GM23338 (cell line): ENCODE results near the gene LRRC75B. TPM values are rescaled to one million over a fixed set of nuclear protein-coding genes. Genes with fewer than 3 reads are reported as not detected.

Experiments used
- ATAC-seq: fragments of 200-7000 bp; cut with Tn5 transposase; 3 replicates; pipeline ENCODE4 v1.9.1; 2020
- DNase-seq: peaks from one replicate; pipeline ENCODE4 v3.0.0-alpha.2; 2015; ENCODE audit warnings: low spot score
- H2AFZ ChIP-seq: fragments of 200-600 bp; sonication (generic); 2 replicates; pipeline ENCODE4 v1.8.0; 2016; ENCODE audit warnings: antibody characterized with exemption, mild to moderate bottlenecking, moderate library complexity
- H3F3A ChIP-seq: fragments of 200-600 bp; sonication (generic); replicated peaks from 2 replicates; pipeline ENCODE4 v1.8.0; 2017; ENCODE audit warnings: antibody characterized with exemption, mixed run types, low read depth
- H3K27ac ChIP-seq: fragments of 200-600 bp; sonication (generic); 2 replicates; pipeline ENCODE4 v1.6.1; 2016; ENCODE audit warnings: low read depth
- H3K27me3 ChIP-seq: fragments of 200-600 bp; sonication (generic); 2 replicates; pipeline ENCODE4 v1.8.0; 2016; ENCODE audit warnings: mild to moderate bottlenecking, mixed run types, moderate library complexity; ENCODE audit not compliant: insufficient read depth
- H3K36me3 ChIP-seq: fragments of 200-600 bp; sonication (generic); 2 replicates; pipeline ENCODE4 v1.8.0; 2016; ENCODE audit warnings: mild to moderate bottlenecking; ENCODE audit not compliant: insufficient read depth
- H3K4me1 ChIP-seq: fragments of 200-600 bp; sonication (generic); 2 replicates; pipeline ENCODE4 v1.8.0; 2016; ENCODE audit warnings: mild to moderate bottlenecking, moderate library complexity; ENCODE audit not compliant: insufficient read depth
- H3K4me2 ChIP-seq: fragments of 200-600 bp; sonication (generic); 2 replicates; pipeline ENCODE4 v1.7.1; 2017; ENCODE audit warnings: mixed run types
- H3K4me3 ChIP-seq: fragments of 200-600 bp; sonication (generic); 2 replicates; pipeline ENCODE4 v1.6.1; 2016; ENCODE audit warnings: mixed run types
- H3K79me2 ChIP-seq: fragments of 200-600 bp; sonication (generic); replicated peaks from 2 replicates; pipeline ENCODE4 v1.8.0; 2017; ENCODE audit warnings: mild to moderate bottlenecking; ENCODE audit not compliant: insufficient read depth
- H3K9me2 ChIP-seq: fragments of 200-600 bp; sonication (generic); 2 replicates; pipeline ENCODE4 v1.8.0; 2017; ENCODE audit not compliant: insufficient read depth
- H4K20me1 ChIP-seq: fragments of 200-600 bp; sonication (generic); replicated peaks from 2 replicates; pipeline ENCODE4 v1.8.0; 2017; ENCODE audit warnings: mild to moderate bottlenecking; ENCODE audit not compliant: insufficient read depth
- H3K27ac Mint-ChIP-seq: 2 replicates; pipeline ENCODE4 v1.8.0; 2020; ENCODE audit warnings: inconsistent platforms, mild to moderate bottlenecking, moderate library complexity, mixed read lengths
- H3K27me3 Mint-ChIP-seq: 3 replicates; pipeline ENCODE4 v1.8.0; 2022; ENCODE audit warnings: low read depth, mild to moderate bottlenecking, moderate library complexity, mixed read lengths, inconsistent platforms; ENCODE audit not compliant: insufficient read depth, poor library complexity
- H3K36me3 Mint-ChIP-seq: 3 replicates; pipeline ENCODE4 v1.8.0; 2021; ENCODE audit warnings: low read depth, mild to moderate bottlenecking, inconsistent platforms, moderate library complexity, mixed read lengths
- H3K4me1 Mint-ChIP-seq: 3 replicates; pipeline ENCODE4 v1.8.0; 2020; ENCODE audit warnings: mild to moderate bottlenecking, inconsistent platforms, mixed read lengths
- H3K4me3 Mint-ChIP-seq: 3 replicates; pipeline ENCODE4 v1.8.0; 2021; ENCODE audit warnings: moderate library complexity, mild to moderate bottlenecking, inconsistent platforms, mixed read lengths
- H3K9me3 Mint-ChIP-seq: 3 replicates; pipeline ENCODE4 v1.8.0; 2020; ENCODE audit warnings: moderate library complexity, mild to moderate bottlenecking, inconsistent platforms, mixed read lengths
- CREB1 ChIP-seq: fragments of 250-450 bp; sonication (Bioruptor Pico); IDR thresholded peaks from 2 replicates; pipeline ENCODE4 v1.5.0; 2020; ENCODE audit warnings: low read depth, mild to moderate bottlenecking, moderate library complexity
- CTCF ChIP-seq, 2 experiments: fragments of 200-600 bp in 1 of 2; sonication (generic) in 1 of 2; conservative IDR thresholded peaks; 2 replicates each; pipeline versions ENCODE4 v1.5.1 to v1.6.1; 2016 to 2017; ENCODE audit warnings: antibody characterized with exemption in 2 of 2, low read depth in 2 of 2, mild to moderate bottlenecking in 2 of 2, moderate library complexity in 1 of 2
- ETS1 ChIP-seq: IDR thresholded peaks from 2 replicates; pipeline ENCODE4 v1.6.1; 2016; ENCODE audit warnings: antibody characterized with exemption
- EZH2phosphoT487 ChIP-seq: fragments of 200-600 bp; sonication (generic); IDR thresholded peaks from one replicate; pipeline ENCODE4 v1.8.1; 2018; ENCODE audit warnings: antibody characterized with exemption; ENCODE audit not compliant: unreplicated experiment
- JUNB ChIP-seq: IDR thresholded peaks from one replicate; pipeline ENCODE4 v1.6.1; 2016; ENCODE audit warnings: antibody characterized with exemption; ENCODE audit not compliant: unreplicated experiment
- NANOG ChIP-seq: IDR thresholded peaks from 2 replicates; pipeline ENCODE4 v1.6.1; 2016; ENCODE audit warnings: antibody characterized with exemption, borderline replicate concordance
- POLR2AphosphoS5 ChIP-seq: IDR thresholded peaks from 2 replicates; pipeline ENCODE4 v1.6.1; 2016; ENCODE audit warnings: antibody characterized with exemption, low read depth
- REST ChIP-seq: IDR thresholded peaks from one replicate; pipeline ENCODE4 v1.6.1; 2018; ENCODE audit warnings: antibody characterized with exemption; ENCODE audit not compliant: unreplicated experiment
- STAT1 ChIP-seq: IDR thresholded peaks from one replicate; pipeline ENCODE4 v1.6.1; 2016; ENCODE audit warnings: antibody characterized with exemption; ENCODE audit not compliant: unreplicated experiment
- ZNF331 ChIP-seq: fragments of 250-450 bp; sonication (Bioruptor Pico); IDR thresholded peaks from 2 replicates; pipeline ENCODE4 v1.5.0; 2020; ENCODE audit warnings: low read depth, mild to moderate bottlenecking, moderate library complexity
- ZNF462 ChIP-seq: fragments of 250-450 bp; sonication (Bioruptor Pico); IDR thresholded peaks from 2 replicates; pipeline ENCODE4 v1.5.0; 2020; ENCODE audit warnings: mild to moderate bottlenecking, moderate library complexity
- polyA plus RNA-seq: library from polyadenylated mRNA; unstranded; fragments of >200 nt; fragmentation: Nextera tagmentation; extraction: Ambion mirVana; gene quantifications from 2 replicates; pipeline ENCODE4 v1.2.1, GENCODE V29; 2016
- total RNA-seq: library from RNA; depleted of rRNA; stranded (reverse); fragments of >200 nt; shearing (Covaris generic); gene quantifications from 2 replicates; pipeline ENCODE4 v1.2.3, GENCODE V29; 2014

The LRRC75B gene
- total and polyA plus RNA-seq, 2 experiments from 2014 or later = 17.6 to 22.1 TPM

- TF ChIP-seq CTCF (conservative IDR thresholded peaks at IDR 0.05; ENCODE audit: low read depth in 2 of 2) (no peak), ZNF331 (CRISPR knock-in tag) (no peak), NANOG (no peak), POLR2AphosphoS5 (no peak), REST (no peak), STAT1 (no peak), CREB1 (no peak), EZH2phosphoT487 (no peak), ETS1 (no peak), JUNB (no peak)
Observed at GRCh38 chr22:24588757-24589481, 4.0 kb downstream of the LRRC75B start (continued).

GRCh38 chr22:24588381-24588756 is 4.5 kb downstream of the LRRC75B start:
- Histone ChIP-seq H3K4me2 (no peak overlapping the region), H3K79me2 (no peaks in the 10 kb centered on the region)
- TF ChIP-seq ETS1 (no peak), ZNF331 (CRISPR knock-in tag) (no peak), NANOG (no peak), ZNF462 (CRISPR knock-in tag) (no peak)

More at GRCh38 chr22:24588381-24588756, 4.5 kb downstream of the LRRC75B start:
- Mint-ChIP-seq H3K27me3 (peaks cover 7% of the 10 kb centered on the region), H3K4me1 (peaks cover 7% of the 10 kb centered on the region), H3K9me3 (no peaks in the 10 kb centered on the region), H3K27ac (no peak overlapping the region), H3K4me3 (no peak overlapping the region), H3K36me3 (no peaks in the 10 kb centered on the region)
- 0 out of 2 replicates have a peak, but pooled peaks cover 2% of the 10 kb centered on the region for H3K4me1 ChIP-seq
- 0 out of 2 replicates have a peak, but pooled peaks cover 2% of the 10 kb centered on the region for H3F3A ChIP-seq
- no peaks in the 10 kb centered on the region for H3K9me2 ChIP-seq
- H2AFZ ChIP-seq = no peak overlapping the region
- H3K4me3 ChIP-seq = no peak overlapping the region
- no peak for ATAC-seq
- no peaks in the 10 kb centered on the region for H3K36me3 ChIP-seq
- no peaks in the 10 kb centered on the region for H4K20me1 ChIP-seq
- DNase-seq = no peak
- no peaks in the 10 kb centered on the region for H3K27me3 ChIP-seq
- no peak overlapping the region for H3K27ac ChIP-seq
